Hepatocyte (in vitro differentiated cells): ENCODE data around the gene FAM20C.

Experiments
- CTCF ChIP-seq: fragments of 200-600 bp; sonication (generic); IDR thresholded peaks from 2 replicates; pipeline ENCODE4 v1.5.1; 2016; ENCODE audit warnings: antibody characterized with exemption, mild to moderate bottlenecking; ENCODE audit not compliant: poor library complexity
- EZH2phosphoT487 ChIP-seq: fragments of 200-600 bp; sonication (generic); IDR thresholded peaks from one replicate; pipeline ENCODE4 v1.6.1; 2018; ENCODE audit warnings: antibody characterized with exemption, mild to moderate bottlenecking, low read depth, moderate library complexity; ENCODE audit not compliant: unreplicated experiment, severe bottlenecking

- no peak for TF ChIP-seq CTCF
- TF ChIP-seq EZH2phosphoT487 = no peak
Measured at GRCh38 chr7:303884-304573, 111.7 kb downstream of the FAM20C start.
